GM21529 (cell line): ENCODE measurements around the gene COA1.

Source experiments
- ATAC-seq: cut with Tn5 transposase; IDR thresholded peaks from one replicate; pipeline ENCODE4 v1.9.1; 2021; ENCODE audit not compliant: unreplicated experiment

Gene COA1

DNA sequence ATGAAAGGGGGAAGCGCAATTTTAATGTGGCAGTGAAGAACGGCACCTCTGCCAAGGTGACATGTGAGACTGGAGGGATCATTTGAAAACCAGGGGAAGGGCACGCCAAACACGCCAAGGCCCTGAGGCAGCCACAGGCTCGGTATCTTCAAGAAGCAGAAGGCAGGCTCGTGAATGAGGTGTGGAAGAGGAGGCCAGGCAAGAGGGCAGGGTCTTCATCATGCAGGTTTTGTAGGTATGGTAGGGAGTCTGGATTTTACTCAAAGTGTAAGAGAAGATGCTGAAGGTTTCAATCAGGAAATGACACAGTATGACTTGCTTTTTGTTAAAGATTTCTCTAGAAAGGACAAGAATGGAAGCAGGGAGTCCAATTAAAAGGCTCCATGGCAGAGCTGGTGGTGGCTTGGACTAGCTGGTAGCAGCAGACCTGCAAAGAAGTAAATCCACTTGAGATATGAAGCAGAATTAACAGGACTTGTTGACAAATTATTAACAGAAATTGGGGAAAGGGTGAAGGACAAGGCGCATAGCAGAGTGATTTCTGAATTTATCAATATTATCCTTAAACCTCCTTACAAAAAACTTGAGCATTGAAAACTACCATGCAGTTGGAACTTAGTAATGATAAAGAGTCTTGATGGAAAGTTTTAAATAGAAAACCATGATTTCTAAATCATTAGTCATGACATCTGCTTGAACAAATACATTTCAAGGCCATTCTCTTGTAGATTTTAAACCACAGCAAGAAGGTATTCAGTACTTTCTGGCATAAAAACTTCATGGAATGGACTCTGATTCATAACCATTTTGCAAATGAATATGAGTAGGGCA is 70.4 kb downstream of the COA1 start:
- peak; percentile 84 for ATAC-seq

DNA sequence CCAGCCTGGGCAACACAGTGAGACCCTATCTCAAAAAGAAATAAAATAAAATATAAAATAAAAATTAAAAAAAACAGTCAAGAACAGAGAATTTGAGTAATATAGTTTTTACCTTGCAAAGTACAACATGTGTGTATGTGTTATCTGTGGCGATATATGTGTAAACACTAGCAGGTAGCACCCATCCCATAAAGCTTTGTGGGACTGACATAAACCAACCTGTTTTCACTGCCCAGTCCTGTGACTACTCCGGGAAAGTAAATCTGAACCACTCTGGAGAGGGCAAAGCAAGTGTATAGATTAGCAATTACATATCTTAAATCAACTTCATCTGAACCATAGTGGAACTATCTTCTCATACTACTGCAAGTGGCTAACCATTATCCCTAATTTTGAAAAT is 72.3 kb downstream of the COA1 start:
- no peak for ATAC-seq

DNA sequence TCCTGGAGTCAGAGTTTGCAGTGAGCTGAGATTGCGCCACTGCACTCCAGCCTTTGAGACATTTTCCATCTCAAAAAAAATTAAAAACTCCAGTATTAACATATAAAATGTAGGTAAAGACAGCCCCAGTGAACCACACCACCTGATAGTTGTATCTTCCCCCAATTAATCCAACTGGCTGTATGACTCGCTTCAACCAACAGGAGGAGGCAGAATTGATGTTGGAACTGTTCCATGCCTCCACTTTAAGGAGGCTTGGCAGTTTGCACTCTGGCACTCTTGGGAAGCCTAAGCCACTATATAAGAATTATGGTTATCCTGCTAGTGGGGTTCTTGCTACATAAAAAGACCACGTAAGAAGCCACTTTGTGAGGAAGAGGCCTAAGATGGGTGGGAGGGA is 73.7 kb downstream of the COA1 start:
- ATAC-seq: no peak

- no peak for ATAC-seq
Observed at GRCh38 chr7:43653891-43654504, 75.3 kb downstream of the COA1 start.

GRCh38 chr7:43653466-43653865 is 75.9 kb downstream of the COA1 start:
- ATAC-seq: no peak

GRCh38 chr7:43652364-43652763 is 77.0 kb downstream of the COA1 start:
- no peak for ATAC-seq

DNA sequence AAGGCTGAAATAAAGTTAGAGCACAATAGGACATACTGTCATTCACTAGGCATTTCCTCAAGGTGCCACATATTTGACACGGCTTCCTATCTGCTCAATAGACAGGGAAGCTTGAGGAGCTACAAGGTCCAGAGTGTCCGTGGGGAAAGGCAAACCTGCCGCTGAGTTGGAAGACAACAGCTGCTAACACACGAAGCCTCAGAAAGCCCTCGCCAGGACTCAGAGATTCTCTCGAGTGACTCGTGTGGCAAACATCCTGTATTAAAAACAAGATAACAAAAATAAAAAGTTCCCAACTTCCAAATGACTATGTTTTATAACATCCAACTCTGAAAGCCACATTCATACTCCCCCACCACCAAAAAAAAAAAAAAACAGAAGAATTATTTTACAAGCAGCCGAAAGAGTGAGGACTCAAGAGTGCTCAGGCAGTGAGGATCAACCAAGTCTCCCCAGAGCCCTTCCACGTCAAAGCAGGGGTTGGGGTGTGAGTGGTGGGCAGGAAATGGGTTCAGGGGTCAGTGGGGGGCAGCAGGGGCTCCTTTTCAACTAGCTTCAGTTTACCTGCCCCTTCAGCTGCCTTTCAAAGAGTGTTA is 78.8 kb downstream of the COA1 start:
- ATAC-seq: no peak

DNA sequence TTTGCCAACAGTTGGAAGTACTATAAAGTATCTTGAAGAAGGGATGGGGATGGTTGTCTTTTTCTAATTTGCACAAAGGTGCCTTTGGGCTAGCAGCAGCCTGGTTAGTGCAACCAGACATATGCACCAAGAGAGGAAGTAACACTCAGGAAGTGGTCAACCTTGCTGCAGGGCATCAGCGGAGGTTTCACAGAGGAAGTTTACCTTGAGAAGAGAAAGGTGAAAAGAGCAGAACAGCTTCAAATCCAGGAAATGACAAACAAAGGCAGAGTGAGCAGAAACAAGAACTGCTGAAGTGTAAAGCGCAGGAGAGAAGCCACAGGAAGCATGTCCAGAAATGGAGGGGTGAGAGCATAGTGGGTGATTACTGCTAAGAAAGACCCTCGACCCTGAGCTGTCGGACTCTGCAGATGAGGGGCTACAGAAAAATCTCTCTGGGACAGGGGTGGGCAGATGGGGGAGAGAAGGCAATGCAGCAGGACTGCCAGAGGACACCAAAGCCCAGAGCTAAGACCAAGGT is 79.5 kb downstream of the COA1 start:
- ATAC-seq: peak; percentile 59

DNA sequence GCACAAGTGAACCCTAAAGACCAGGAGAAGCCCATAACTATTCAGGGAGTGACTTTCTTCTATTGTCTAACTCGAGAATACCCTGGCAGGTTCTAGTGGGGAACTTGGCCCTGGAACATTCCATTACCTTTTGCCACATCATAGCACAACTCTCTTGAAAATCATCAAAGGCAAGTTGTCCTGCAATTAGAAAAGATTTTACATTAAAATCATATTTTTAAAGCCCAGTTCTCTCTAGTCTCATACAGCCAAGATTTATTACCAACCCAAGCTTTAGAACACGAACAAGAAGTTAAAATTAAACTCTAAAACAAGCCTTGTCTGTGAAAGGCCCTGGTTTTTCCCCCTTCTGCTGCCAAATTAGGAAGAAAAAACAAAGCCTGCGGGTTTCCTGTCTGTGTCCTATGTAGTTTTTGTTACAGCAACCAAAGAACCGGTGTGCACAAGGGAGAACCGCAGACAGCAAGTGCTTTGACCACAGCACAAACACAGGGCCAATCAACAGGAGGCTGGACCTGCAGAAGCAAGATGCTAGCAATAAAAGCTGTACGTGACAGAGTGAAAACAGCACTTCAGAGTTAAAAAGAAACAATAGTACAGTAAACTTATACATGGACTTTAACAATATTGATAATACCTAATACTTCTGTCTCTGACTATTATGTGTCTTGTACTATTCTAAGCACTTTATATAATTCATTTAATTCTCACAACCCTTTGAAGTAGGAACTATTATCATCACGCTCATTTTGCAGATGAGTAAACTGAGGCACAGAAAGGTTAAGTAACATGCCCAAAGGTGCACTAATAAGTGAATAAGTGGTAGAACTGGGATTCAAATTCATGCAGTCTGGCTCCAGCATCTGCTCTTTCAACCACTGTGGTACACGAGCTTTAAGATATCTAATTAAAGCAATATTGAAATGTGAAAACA is 80.6 kb downstream of the COA1 start:
- peak; percentile 59 for ATAC-seq

DNA sequence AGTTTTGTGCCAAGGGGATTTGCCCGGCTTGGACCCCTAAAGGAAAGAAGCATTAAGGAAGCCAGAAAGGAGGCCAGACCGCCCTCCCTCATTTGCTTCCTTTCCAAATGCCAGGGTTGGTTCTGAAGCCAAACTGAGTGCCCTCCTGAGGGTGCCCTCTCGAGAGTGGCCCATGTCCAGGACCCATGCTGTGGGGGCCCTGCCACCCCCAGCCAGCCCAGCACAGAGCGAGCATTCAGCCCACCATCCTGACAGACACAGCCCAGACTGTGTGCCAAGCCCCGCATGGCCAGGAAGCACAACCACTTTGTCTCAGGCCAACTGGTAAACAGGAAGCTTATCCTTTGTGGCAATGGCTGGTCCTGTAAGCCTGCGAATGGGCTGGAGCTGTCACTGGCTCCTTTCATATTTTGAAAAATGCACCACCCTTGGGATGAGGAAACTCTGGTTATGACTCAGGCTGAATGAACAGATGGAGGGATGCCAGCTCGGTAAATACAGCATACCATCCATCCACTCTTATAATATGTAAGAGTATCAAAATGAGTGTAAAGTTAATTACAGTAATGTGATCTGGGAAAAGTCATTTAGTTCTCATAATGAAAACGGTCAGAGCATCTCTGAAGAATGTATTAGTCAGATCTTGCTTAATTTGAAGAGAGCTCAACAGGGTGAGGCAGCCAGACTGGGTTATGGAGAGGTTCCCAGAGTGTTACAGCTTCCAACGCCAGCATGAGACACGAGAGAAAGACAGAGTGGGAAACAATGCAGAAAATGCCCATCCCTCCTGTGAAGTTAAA is 81.5 kb downstream of the COA1 start:
- peak; percentile 12 for ATAC-seq

GRCh38 chr7:43647339-43647672 is 82.0 kb downstream of the COA1 start:
- ATAC-seq: no peak

DNA sequence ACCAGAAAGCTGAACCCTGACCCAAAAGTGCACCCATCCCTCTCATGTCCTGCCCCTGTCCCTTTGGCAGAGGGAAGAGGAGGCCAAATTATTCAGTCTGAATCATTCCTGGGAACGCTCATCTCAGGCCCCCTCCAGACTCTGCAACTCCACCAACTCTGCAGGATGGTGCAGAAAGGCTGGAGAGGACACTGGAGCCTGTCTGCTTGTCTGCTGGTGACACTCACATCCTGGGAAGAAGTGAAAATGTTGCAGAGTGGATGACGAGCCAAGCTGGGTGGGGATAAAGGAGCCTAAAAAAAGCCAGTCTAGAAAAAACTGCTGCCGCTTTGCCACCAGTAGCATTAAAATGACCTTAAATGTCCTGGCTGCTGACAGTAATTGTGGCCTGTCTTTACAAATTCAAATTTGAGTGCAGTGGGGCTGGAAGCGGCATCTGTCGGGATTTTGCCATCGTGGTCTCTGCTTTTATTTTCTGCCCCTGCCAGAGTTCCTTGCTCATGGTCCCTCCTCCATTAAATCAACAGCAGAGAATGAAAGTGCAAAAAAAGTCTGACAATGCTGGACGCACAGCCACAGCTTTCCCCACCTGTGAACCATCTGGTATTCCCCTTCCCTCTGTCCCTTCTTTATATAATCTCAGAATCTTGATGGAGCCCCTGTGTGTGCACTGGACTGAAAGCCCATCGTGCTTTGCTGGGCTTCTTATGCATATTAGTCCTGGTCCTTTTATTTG is 82.6 kb downstream of the COA1 start:
- ATAC-seq: no peak

DNA sequence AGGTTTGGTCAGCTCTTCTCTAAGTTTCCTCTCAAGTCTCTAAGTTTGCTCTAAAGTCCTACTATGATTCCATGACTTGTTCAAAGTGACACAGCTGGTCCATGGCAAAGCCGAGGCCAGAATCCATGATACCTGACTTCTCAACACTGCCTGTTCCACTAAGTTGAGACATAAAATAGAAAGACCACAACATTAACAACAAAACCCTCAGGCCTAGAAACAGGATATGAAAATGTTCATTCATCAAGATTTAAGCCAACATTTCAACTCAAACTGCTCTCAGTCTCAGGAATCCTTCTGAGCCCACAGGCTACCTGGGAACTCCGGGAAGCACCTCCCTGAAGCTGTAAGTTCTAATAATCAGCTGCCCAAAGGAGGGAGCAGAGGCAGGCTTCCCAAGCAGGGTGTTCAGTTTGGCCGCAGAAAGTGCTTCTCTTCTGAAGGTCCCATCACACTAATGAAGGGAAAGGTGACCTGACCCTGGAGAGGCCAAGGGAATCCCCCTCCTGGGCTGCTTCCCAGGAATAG is 83.6 kb downstream of the COA1 start:
- ATAC-seq: no peak

- no peak for ATAC-seq
Observed at GRCh38 chr7:43643846-43644245, 85.5 kb downstream of the COA1 start.

- ATAC-seq: no peak
Observed at GRCh38 chr7:43642897-43643630, 86.3 kb downstream of the COA1 start.

DNA sequence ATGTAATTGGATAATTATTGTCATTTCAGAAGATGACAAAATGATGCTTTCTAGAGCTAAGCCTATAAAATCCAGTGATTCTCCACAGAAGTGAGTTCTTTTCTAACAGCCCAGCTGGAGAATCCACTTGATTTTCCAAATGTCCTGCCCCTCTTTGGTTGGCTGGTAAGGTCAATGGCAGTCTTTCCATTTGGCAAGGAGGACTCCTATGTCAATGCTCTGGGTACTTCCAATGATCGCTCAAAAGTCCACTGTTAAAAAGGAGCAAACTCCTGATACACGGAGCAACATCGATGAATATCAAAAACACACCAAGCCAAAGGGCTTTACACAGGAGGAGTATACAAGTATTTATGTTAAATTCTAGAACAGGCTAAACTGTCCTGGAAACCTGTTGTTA is 88.6 kb downstream of the COA1 start:
- ATAC-seq: no peak

- no peak for ATAC-seq
Observed at GRCh38 chr7:43639858-43640491, 89.3 kb downstream of the COA1 start.

- ATAC-seq: no peak
Observed at GRCh38 chr7:43637114-43637806, 92.1 kb downstream of the COA1 start.
